HepG2 (cell line): ENCODE data around the gene DBN1. TPM values are rescaled to one million over a fixed set of nuclear protein-coding genes. Genes with fewer than 3 reads are reported as not detected.

Experiments
- CENPX ChIP-seq: sonication (generic); formaldehyde crosslinking; IDR thresholded peaks from 2 replicates; pipeline ENCODE4 v1.9.0; 2021; ENCODE audit warnings: mild to moderate bottlenecking, missing genetic modification reagents, moderate library complexity
- JDP2 ChIP-seq: sonication (generic); formaldehyde crosslinking; IDR thresholded peaks from 2 replicates; pipeline ENCODE4 v1.8.1; 2022; ENCODE audit warnings: missing genetic modification reagents, borderline replicate concordance
- SMARCC2 ChIP-seq: fragments of 450-650 bp; IDR thresholded peaks from 2 replicates; pipeline ENCODE4 v1.6.1; 2017; ENCODE audit warnings: antibody characterized with exemption, mild to moderate bottlenecking
- ZNF589 ChIP-seq: sonication (generic); formaldehyde crosslinking; conservative IDR thresholded peaks from 2 replicates; pipeline ENCODE4 v1.8.0; 2022; ENCODE audit warnings: mild to moderate bottlenecking, moderate library complexity, missing genetic modification reagents
- ZNF816 ChIP-seq: sonication (generic); formaldehyde crosslinking; IDR thresholded peaks from 2 replicates; pipeline ENCODE4 v1.8.0; 2022; ENCODE audit warnings: missing genetic modification reagents, mild to moderate bottlenecking, borderline replicate concordance
- ZXDC ChIP-seq: sonication (generic); formaldehyde crosslinking; IDR thresholded peaks from 2 replicates; pipeline ENCODE4 v1.5.0; 2020; ENCODE audit warnings: mild to moderate bottlenecking, missing genetic modification reagents
- polyA plus RNA-seq, 8 experiments: library from polyadenylated mRNA; depleted of rRNA in 3 of 8; stranded (reverse) in 7 of 8; unstranded in 1 of 8; fragments of >200 nt; fragmentation: Illumina TruSeq in 4 of 8; extraction: Trizol in 4 of 8; gene quantifications; 2 replicates each; pipeline versions ENCODE4 v1.2.1 to v1.2.3, GENCODE V29; 2011 to 2016; ENCODE audit warnings: low read depth in 4 of 8, missing spikeins in 1 of 8, mixed read lengths in 1 of 8; ENCODE audit not compliant: insufficient read depth in 1 of 8
- total RNA-seq, 5 experiments: library from RNA; depleted of rRNA; stranded (reverse); fragments of >200 nt; fragmentation: Illumina TruSeq; extraction: Trizol; gene quantifications; 2 replicates each; pipeline ENCODE4 v1.2.3, GENCODE V29; 2016; ENCODE audit warnings: low read depth in 1 of 5
- TF ChIP-seq, protein P1 (sequence below): sonication (generic); formaldehyde crosslinking; IDR thresholded peaks from 2 replicates; pipeline ENCODE4 v1.5.1; 2020; ENCODE audit warnings: missing genetic modification reagents, mild to moderate bottlenecking, borderline replicate concordance

DBN1 gene
- total and polyA plus RNA-seq, 2 of the 13 experiments (the other 11 are each of a cell fraction or from before 2014, with no cell fraction given) = 27.0 to 37.3 TPM

GRCh38 chr5:177507596-177508220, 34.3 kb upstream of the DBN1 start (continued):
- TF ChIP-seq, protein P1, sequence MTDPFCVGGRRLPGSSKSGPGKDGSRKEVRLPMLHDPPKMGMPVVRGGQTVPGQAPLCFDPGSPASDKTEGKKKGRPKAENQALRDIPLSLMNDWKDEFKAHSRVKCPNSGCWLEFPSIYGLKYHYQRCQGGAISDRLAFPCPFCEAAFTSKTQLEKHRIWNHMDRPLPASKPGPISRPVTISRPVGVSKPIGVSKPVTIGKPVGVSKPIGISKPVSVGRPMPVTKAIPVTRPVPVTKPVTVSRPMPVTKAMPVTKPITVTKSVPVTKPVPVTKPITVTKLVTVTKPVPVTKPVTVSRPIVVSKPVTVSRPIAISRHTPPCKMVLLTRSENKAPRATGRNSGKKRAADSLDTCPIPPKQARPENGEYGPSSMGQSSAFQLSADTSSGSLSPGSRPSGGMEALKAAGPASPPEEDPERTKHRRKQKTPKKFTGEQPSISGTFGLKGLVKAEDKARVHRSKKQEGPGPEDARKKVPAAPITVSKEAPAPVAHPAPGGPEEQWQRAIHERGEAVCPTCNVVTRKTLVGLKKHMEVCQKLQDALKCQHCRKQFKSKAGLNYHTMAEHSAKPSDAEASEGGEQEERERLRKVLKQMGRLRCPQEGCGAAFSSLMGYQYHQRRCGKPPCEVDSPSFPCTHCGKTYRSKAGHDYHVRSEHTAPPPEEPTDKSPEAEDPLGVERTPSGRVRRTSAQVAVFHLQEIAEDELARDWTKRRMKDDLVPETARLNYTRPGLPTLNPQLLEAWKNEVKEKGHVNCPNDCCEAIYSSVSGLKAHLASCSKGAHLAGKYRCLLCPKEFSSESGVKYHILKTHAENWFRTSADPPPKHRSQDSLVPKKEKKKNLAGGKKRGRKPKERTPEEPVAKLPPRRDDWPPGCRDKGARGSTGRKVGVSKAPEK (CRISPR knock-in tag) = no peak
- TF ChIP-seq ZNF589 (CRISPR knock-in tag) = no peak
- TF ChIP-seq ZXDC (CRISPR knock-in tag) = no peak
- no peak for TF ChIP-seq CENPX
- TF ChIP-seq SMARCC2 = no peak
- TF ChIP-seq JDP2 = no peak
- no peak for TF ChIP-seq ZNF816 (CRISPR knock-in tag)
